PC-9 (cell line): Measurements from ENCODE around the gene CDCA3. TPM values are rescaled to one million over a fixed set of nuclear protein-coding genes. Genes with fewer than 3 reads are reported as not detected.

Source experiments
- BruUV-seq: library from RNA; stranded (reverse); fragments of 400-500 nt; replicated peaks from 2 replicates; lab custom pipeline; 2021; lab: Mats Ljungman, UMichigan
- CTCF ChIA-PET: fragments of 300-600 bp; sonication (Branson Sonifier 250); formaldehyde crosslinking; loops from one replicate; lab custom pipeline; 2022; ENCODE audit warnings: antibody characterized with exemption; lab: Charles Lee
- POLR2A ChIA-PET: fragments of 300-600 bp; sonication (Branson Sonifier 250); formaldehyde crosslinking; loops from one replicate; lab custom pipeline; 2022; ENCODE audit warnings: antibody characterized with exemption; ENCODE audit not compliant: unreplicated experiment; lab: Charles Lee
- DNase-seq, 2 experiments: peaks; one replicate each; pipeline versions ENCODE4 v3.0.0 to v3.0.0-alpha.2; 2015 to 2022; ENCODE audit warnings: mixed read lengths in 1 of 2
- H2AFZ ChIP-seq: fragments of 200-600 bp; sonication (generic); 2 replicates; pipeline ENCODE4 v1.8.1; 2017; ENCODE audit warnings: antibody characterized with exemption
- H3F3A ChIP-seq: fragments of 200-600 bp; sonication (generic); 2 replicates; pipeline ENCODE4 v1.8.1; 2017; ENCODE audit warnings: antibody characterized with exemption, mild to moderate bottlenecking, low read depth; ENCODE audit not compliant: insufficient read depth
- H3K27ac ChIP-seq: fragments of 200-600 bp; sonication (generic); 2 replicates; pipeline ENCODE4 v1.6.1; 2016; ENCODE audit warnings: mixed run types
- H3K27me3 ChIP-seq: fragments of 200-600 bp; sonication (generic); 2 replicates; pipeline ENCODE4 v1.6.1; 2016; ENCODE audit warnings: low read depth, mixed run types; ENCODE audit not compliant: insufficient read depth
- H3K36me3 ChIP-seq: fragments of 200-600 bp; sonication (generic); 2 replicates; pipeline ENCODE4 v1.6.1; 2016; ENCODE audit warnings: low read depth, mixed run types
- H3K4me1 ChIP-seq: fragments of 200-600 bp; sonication (generic); replicated peaks from 2 replicates; pipeline ENCODE4 v1.6.1; 2016; ENCODE audit warnings: mixed run types; ENCODE audit not compliant: insufficient read depth
- H3K4me2 ChIP-seq: fragments of 200-600 bp; sonication (generic); 2 replicates; pipeline ENCODE4 v1.6.1; 2017; ENCODE audit warnings: mixed run types
- H3K4me3 ChIP-seq: fragments of 200-600 bp; sonication (generic); 2 replicates; pipeline ENCODE4 v1.6.1; 2016; ENCODE audit warnings: mixed run types
- H3K79me2 ChIP-seq: fragments of 200-600 bp; sonication (generic); 2 replicates; pipeline ENCODE4 v1.6.1; 2017; ENCODE audit warnings: low read depth, mixed run types
- H3K9me2 ChIP-seq: fragments of 200-600 bp; sonication (generic); 2 replicates; pipeline ENCODE4 v1.8.1; 2017; ENCODE audit warnings: mild to moderate bottlenecking; ENCODE audit not compliant: insufficient read depth
- H3K9me3 ChIP-seq: fragments of 200-600 bp; sonication (generic); 2 replicates; pipeline ENCODE4 v1.8.1; 2016; ENCODE audit warnings: low read depth; ENCODE audit not compliant: insufficient read depth
- H4K20me1 ChIP-seq: fragments of 200-600 bp; sonication (generic); 2 replicates; pipeline ENCODE4 v1.8.1; 2017; ENCODE audit not compliant: insufficient read depth
- CTCF ChIP-seq: fragments of 200-600 bp; sonication (generic); conservative IDR thresholded peaks from 2 replicates; pipeline ENCODE4 v1.6.1; 2017; ENCODE audit warnings: mixed run types, antibody characterized with exemption, mild to moderate bottlenecking, moderate library complexity
- EZH2 ChIP-seq: fragments of 200-600 bp; sonication (generic); IDR thresholded peaks from 2 replicates; pipeline ENCODE4 v1.8.0; 2017; ENCODE audit warnings: antibody characterized with exemption, low read depth
- intact Hi-C: fragments of 100-400 bp; cut with micrococcal nuclease; formaldehyde crosslinking; loops from one replicate; pipeline ENCODE4 v1.10.0; 2022; ENCODE audit not compliant: unreplicated experiment
- total RNA-seq: library from RNA; stranded (reverse); gene quantifications from 2 replicates; pipeline ENCODE4 v1.2.3, GENCODE V29; 2021

Gene CDCA3
- total RNA-seq, 1 experiment from 2014 or later = 125 TPM

- no peak overlapping the region for H3K4me2 ChIP-seq
- H3K9me2 ChIP-seq = no peaks in the 10 kb centered on the region
- H3K4me1 ChIP-seq = no peaks in the 10 kb centered on the region; the same call in 1 of the 2 replicates
- ChIA-PET POLR2A (no interaction called here), CTCF (no interaction called here)
- H3K9me3 ChIP-seq = no peaks in the 10 kb centered on the region
- intact Hi-C loops = no loop called here
- H3K36me3 ChIP-seq = no peaks in the 10 kb centered on the region
- no peaks in the 10 kb centered on the region for H3K79me2 ChIP-seq
- H3K27me3 ChIP-seq = peaks cover 66% of the 10 kb centered on the region
- DNase-seq = no peak
- no peaks in the 10 kb centered on the region for H4K20me1 ChIP-seq
- no peak overlapping the region for H3K4me3 ChIP-seq
- H3K27ac ChIP-seq = no peak overlapping the region
- no peaks in the 10 kb centered on the region for H3F3A ChIP-seq
- no TSS peak for BruUV-seq
- TF ChIP-seq CTCF (no peak), EZH2 (no peak)
- no peak overlapping the region for H2AFZ ChIP-seq
These were observed 32.9 kb downstream of the CDCA3 start for GRCh38 chr12:6818222-6818621.

GRCh38 chr12:6817662-6818157 is 33.4 kb downstream of the CDCA3 start:
- ChIA-PET POLR2A (no interaction called here), CTCF (no interaction called here)
- intact Hi-C loops = no loop called here

GRCh38 chr12:6817098-6817497 is 34.0 kb downstream of the CDCA3 start:
- POLR2A ChIA-PET = no interaction called here
- H3K27ac ChIP-seq = no peak overlapping the region

More at GRCh38 chr12:6817662-6818157, 33.4 kb downstream of the CDCA3 start:
- Histone ChIP-seq H3K4me2 (no peak overlapping the region), H3K79me2 (no peaks in the 10 kb centered on the region), H3K36me3 (no peaks in the 10 kb centered on the region), H3F3A (no peaks in the 10 kb centered on the region), H2AFZ (no peak overlapping the region), H3K4me1 (no peaks in the 10 kb centered on the region; the same call in 1 of the 2 replicates), H4K20me1 (no peaks in the 10 kb centered on the region), H3K9me2 (no peaks in the 10 kb centered on the region), H3K4me3 (no peak overlapping the region), H3K27me3 (peaks cover 61% of the 10 kb centered on the region), H3K27ac (no peak overlapping the region), H3K9me3 (no peaks in the 10 kb centered on the region)
- DNase-seq = no peak
- BruUV-seq = no TSS peak
- TF ChIP-seq EZH2 = no peak
- TF ChIP-seq CTCF = no peak

More at GRCh38 chr12:6817098-6817497, 34.0 kb downstream of the CDCA3 start:
- Histone ChIP-seq H3K27me3 (peaks cover 55% of the 10 kb centered on the region), H3K4me2 (no peak overlapping the region), H3K9me3 (no peaks in the 10 kb centered on the region), H3K36me3 (no peaks in the 10 kb centered on the region), H3K9me2 (no peaks in the 10 kb centered on the region), H3K79me2 (no peaks in the 10 kb centered on the region), H3F3A (no peaks in the 10 kb centered on the region), H4K20me1 (no peaks in the 10 kb centered on the region), H2AFZ (no peak overlapping the region), H3K4me3 (no peak overlapping the region), H3K4me1 (no peaks in the 10 kb centered on the region; the same call in 1 of the 2 replicates)
- CTCF ChIA-PET = no interaction called here
- intact Hi-C loops = no loop called here
- DNase-seq = no peak
- BruUV-seq = no TSS peak
- TF ChIP-seq EZH2 (no peak), CTCF (no peak)
